DND-41 (cell line): ENCODE results near the gene SYTL2.

Source experiments
- ATAC-seq: fragments of 200-7000 bp; cut with Tn5 transposase; 3 replicates; pipeline ENCODE4 v1.9.1; 2021; ENCODE audit warnings: low read depth; ENCODE audit not compliant: insufficient read depth
- DNase-seq: peaks from one replicate; pipeline ENCODE4 v3.0.0-alpha.2; 2020
- H2AFZ ChIP-seq: 2 replicates; pipeline ENCODE4 v1.6.0; 2012; ENCODE audit warnings: low read depth, low read length
- H3K27ac ChIP-seq: 2 replicates; pipeline ENCODE4 v1.5.1; 2012; ENCODE audit warnings: low read length, inconsistent platforms
- H3K27me3 ChIP-seq: fragments of 200-600 bp; sonication (generic); 2 replicates; pipeline ENCODE4 v1.6.0; 2012; ENCODE audit warnings: low read length, mild to moderate bottlenecking, inconsistent platforms; ENCODE audit not compliant: insufficient read depth, poor library complexity
- H3K36me3 ChIP-seq: 2 replicates; pipeline ENCODE4 v1.5.1; 2012; ENCODE audit warnings: low read length, inconsistent platforms; ENCODE audit not compliant: insufficient read depth
- H3K4me1 ChIP-seq: 2 replicates; pipeline ENCODE4 v1.5.1; 2012; ENCODE audit warnings: mild to moderate bottlenecking, low read length; ENCODE audit not compliant: insufficient read depth
- H3K4me2 ChIP-seq: 2 replicates; pipeline ENCODE4 v1.6.0; 2012; ENCODE audit warnings: mild to moderate bottlenecking, moderate library complexity, low read length, inconsistent platforms; ENCODE audit not compliant: insufficient read depth
- H3K4me3 ChIP-seq, 2 experiments: fragments of 200-600 bp in 1 of 2; shearing (Covaris generic) in 1 of 2; 2 replicates each; pipeline ENCODE4 v1.5.1; 2012 to 2016; ENCODE audit warnings: inconsistent platforms in 2 of 2, low read length in 2 of 2, mild to moderate bottlenecking in 2 of 2, low read depth in 1 of 2, moderate library complexity in 1 of 2
- H3K79me2 ChIP-seq: 2 replicates; pipeline ENCODE4 v1.6.0; 2012; ENCODE audit warnings: low read length, inconsistent platforms; ENCODE audit not compliant: insufficient read depth
- H3K9ac ChIP-seq: 2 replicates; pipeline ENCODE4 v1.6.0; 2012; ENCODE audit warnings: low read depth, mild to moderate bottlenecking, inconsistent platforms, low read length, moderate library complexity
- H3K9me3 ChIP-seq: 2 replicates; pipeline ENCODE4 v1.5.1; 2012; ENCODE audit warnings: low read length, moderate library complexity, mild to moderate bottlenecking, inconsistent platforms; ENCODE audit not compliant: insufficient read depth, severe bottlenecking
- H4K20me1 ChIP-seq: 2 replicates; pipeline ENCODE4 v1.6.0; 2012; ENCODE audit warnings: low read length; ENCODE audit not compliant: insufficient read depth
- CTCF ChIP-seq: IDR thresholded peaks from 2 replicates; pipeline ENCODE4 v1.5.1; 2012; ENCODE audit warnings: borderline replicate concordance, low read length, moderate library complexity, mild to moderate bottlenecking; ENCODE audit not compliant: poor library complexity, severe bottlenecking; ENCODE audit errors: extremely low read depth
- EZH2 ChIP-seq: IDR thresholded peaks from 3 replicates; pipeline ENCODE4 v1.6.1; 2012; ENCODE audit warnings: borderline replicate concordance, low read depth, mild to moderate bottlenecking, moderate library complexity, low read length, inconsistent platforms; ENCODE audit not compliant: severe bottlenecking

SYTL2 gene

GRCh38 chr11:85718126-85718943, 92.6 kb downstream of the SYTL2 start:
- peaks cover 37% of the 10 kb centered on the region for H3K27me3 ChIP-seq
- no peaks in the 10 kb centered on the region for H3K9me3 ChIP-seq
- no peak for ATAC-seq
- H3K36me3 ChIP-seq: no peaks in the 10 kb centered on the region
- no peak overlapping the region for H3K4me3 ChIP-seq
- no peak overlapping the region for H3K9ac ChIP-seq
- peaks cover 5% of the 10 kb centered on the region; the same call in 1 of the 2 replicates for H4K20me1 ChIP-seq
- no peaks in the 10 kb centered on the region for H3K4me1 ChIP-seq
- no peak for DNase-seq
- no peak for TF ChIP-seq CTCF
- TF ChIP-seq EZH2: no peak
- H2AFZ ChIP-seq: no peak overlapping the region
- no peak overlapping the region for H3K27ac ChIP-seq
- no peak overlapping the region for H3K4me2 ChIP-seq
- H3K79me2 ChIP-seq: no peaks in the 10 kb centered on the region

- no peak overlapping the region for H3K4me2 ChIP-seq
- no peaks in the 10 kb centered on the region for H3K36me3 ChIP-seq
- no peak overlapping the region for H2AFZ ChIP-seq
- ATAC-seq: no peak
- H3K79me2 ChIP-seq: no peaks in the 10 kb centered on the region
- TF ChIP-seq CTCF (no peak), EZH2 (no peak)
- H3K27me3 ChIP-seq: peaks cover 39% of the 10 kb centered on the region
- no peaks in the 10 kb centered on the region for H3K9me3 ChIP-seq
- H3K27ac ChIP-seq: no peak overlapping the region
- no peak for DNase-seq
- no peak overlapping the region for H3K9ac ChIP-seq
- H3K4me3 ChIP-seq: no peak overlapping the region
- H4K20me1 ChIP-seq: peaks cover 5% of the 10 kb centered on the region; the same call in 1 of the 2 replicates
- no peaks in the 10 kb centered on the region for H3K4me1 ChIP-seq
These were observed 93.5 kb downstream of the SYTL2 start for GRCh38 chr11:85717429-85717828.

GRCh38 chr11:85712953-85713352, 98.0 kb downstream of the SYTL2 start:
- H4K20me1 ChIP-seq: no peaks in the 10 kb centered on the region; the same call in 1 of the 2 replicates
- H3K27me3 ChIP-seq: peaks cover 47% of the 10 kb centered on the region
- H3K4me3 ChIP-seq: no peak overlapping the region
- no peak overlapping the region for H2AFZ ChIP-seq
- no peaks in the 10 kb centered on the region for H3K36me3 ChIP-seq
- no peaks in the 10 kb centered on the region for H3K9me3 ChIP-seq
- no peak overlapping the region for H3K9ac ChIP-seq
- DNase-seq: no peak
- TF ChIP-seq EZH2: no peak
- no peak for TF ChIP-seq CTCF
- no peak for ATAC-seq
- no peaks in the 10 kb centered on the region for H3K79me2 ChIP-seq
- no peak overlapping the region for H3K27ac ChIP-seq
- H3K4me2 ChIP-seq: no peak overlapping the region
- no peaks in the 10 kb centered on the region for H3K4me1 ChIP-seq
